Limb (tissue), 2 donors: ENCODE measurements around the gene ITPR1.
A peak's percentile ranks its signal among the peaks of the same experiment; 100 is the strongest.

ENCODE experiments used
- DNase-seq, 2 donors: peaks; one replicate each; pipeline ENCODE4 v3.0.0-alpha.2; 2016; ENCODE audit errors: extremely low spot score in 2 of 2

Gene ITPR1

DNA sequence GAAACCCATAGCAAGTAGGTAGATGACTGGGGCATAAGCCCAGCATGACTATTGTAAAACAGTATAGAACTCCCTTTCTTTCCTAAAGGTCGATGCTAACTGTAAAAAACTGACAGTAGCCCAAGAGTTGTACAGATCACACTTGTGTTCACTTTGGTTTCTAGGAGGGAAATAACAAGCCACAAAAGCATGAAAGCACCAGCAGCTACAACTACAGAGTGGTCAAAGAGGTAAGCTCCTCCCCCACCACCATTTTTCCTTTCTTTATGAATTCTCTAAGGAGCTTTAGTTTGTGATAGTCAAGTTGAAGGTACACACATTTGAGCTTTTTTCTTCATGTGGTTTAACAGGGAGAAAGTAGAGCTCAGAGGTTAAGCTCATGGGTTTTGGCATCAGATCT is 191.0 kb downstream of the ITPR1 start:
- no peak for DNase-seq

DNA sequence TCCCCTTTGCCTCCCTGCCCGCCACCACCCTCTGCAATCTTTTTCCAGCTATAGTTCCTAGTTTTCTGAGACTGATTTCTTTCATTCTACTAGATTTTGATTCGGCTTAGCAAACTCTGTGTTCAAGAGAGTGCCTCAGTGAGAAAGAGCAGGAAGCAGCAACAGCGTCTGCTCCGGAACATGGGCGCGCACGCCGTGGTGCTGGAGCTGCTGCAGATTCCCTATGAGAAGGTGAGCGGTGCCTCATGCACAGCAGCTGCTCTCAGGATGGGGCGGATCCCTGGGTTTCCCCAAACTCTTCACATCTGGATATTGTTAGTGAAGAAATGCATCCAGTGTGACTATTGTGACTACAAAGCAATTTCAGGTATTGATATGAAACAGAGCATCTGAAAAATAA is 191.8 kb downstream of the ITPR1 start:
- DNase-seq = no peak

GRCh38 chr3:4685673-4686345 is 192.7 kb downstream of the ITPR1 start:
- DNase-seq = no peak

- no peak for DNase-seq
Observed at GRCh38 chr3:4686619-4687018, 193.5 kb downstream of the ITPR1 start.

DNA sequence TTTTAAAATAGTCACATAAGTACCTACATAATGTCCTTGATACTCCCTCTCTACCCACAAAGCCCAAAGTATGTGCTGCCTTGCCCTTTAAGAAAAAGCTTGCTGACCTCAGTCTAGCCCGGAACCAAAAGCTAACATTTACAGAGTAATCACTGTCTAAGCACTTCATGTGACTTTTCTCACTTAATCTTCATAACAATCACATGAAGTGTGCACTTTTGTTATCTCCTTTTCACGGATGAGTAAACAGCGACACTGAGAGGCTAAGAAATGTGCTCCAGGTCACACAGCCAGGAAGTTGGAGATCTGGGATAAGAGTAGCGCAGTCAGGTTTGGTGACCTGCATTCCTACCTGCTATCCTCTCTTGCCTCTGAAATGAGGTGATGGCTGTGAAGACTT is 194.0 kb downstream of the ITPR1 start:
- no peak for DNase-seq

GRCh38 chr3:4687596-4687995 is 194.4 kb downstream of the ITPR1 start:
- no peak for DNase-seq

- DNase-seq = no peak
Observed at GRCh38 chr3:4688411-4688810, 195.3 kb downstream of the ITPR1 start.

DNA sequence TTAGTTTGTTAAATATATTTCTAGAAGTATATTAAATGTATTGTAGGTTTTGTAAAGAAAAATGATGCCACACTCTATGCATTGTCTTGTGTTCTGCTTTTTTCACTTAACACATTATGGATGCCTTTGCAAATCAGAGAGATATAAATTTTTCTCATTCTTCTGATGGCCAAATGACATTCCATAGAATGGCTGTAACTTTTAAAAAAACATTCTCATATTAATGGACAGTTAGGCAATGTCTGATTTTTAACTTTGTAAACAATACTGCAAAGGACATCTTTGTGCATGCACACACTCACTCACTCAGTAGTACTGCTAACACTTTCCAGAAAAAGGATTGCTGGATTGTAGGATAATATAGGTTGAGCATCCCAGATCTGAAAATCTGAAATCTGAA is 195.9 kb downstream of the ITPR1 start:
- DNase-seq = no peak

DNA sequence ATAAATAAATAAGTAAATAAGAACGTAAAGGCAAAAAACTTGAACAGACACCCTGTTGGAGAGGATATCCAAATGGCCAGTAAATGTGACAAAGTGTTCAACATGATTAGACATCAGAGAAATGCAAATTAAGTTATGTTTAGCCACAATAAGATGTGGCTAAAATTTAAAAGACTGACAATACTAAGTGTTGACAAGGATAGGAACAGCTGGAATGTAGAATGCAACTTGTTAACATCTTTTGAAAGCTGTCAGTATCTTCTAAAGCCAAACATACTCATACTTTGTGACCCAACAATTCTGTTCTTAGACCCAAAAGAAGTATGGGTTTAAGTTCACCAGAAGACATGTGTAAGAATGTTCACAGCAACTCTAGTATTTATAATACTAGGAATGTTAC is 197.1 kb downstream of the ITPR1 start:
- DNase-seq = no peak

GRCh38 chr3:4693620-4694019 is 200.5 kb downstream of the ITPR1 start:
- no peak for DNase-seq

DNA sequence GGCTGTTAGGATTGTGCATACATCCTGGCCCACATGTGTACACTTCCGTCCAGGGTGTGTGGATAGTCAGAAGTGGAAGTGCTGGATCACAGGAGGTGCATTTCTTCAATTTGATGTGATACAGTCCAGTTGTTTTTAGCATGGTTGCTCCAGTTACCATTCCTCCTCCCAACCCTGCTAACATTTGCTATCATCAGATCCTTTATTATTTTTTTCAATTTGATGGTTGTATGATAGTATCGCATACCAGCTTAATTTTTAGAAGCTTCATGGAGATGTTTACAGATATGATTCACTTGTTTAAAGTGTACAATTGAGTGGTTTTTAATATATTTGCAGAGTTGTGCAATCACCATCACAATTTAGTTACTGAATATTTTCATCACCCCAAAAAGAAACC is 202.7 kb downstream of the ITPR1 start:
- no peak for DNase-seq

- DNase-seq = no peak
Observed at GRCh38 chr3:4696266-4696665, 203.1 kb downstream of the ITPR1 start.

DNA sequence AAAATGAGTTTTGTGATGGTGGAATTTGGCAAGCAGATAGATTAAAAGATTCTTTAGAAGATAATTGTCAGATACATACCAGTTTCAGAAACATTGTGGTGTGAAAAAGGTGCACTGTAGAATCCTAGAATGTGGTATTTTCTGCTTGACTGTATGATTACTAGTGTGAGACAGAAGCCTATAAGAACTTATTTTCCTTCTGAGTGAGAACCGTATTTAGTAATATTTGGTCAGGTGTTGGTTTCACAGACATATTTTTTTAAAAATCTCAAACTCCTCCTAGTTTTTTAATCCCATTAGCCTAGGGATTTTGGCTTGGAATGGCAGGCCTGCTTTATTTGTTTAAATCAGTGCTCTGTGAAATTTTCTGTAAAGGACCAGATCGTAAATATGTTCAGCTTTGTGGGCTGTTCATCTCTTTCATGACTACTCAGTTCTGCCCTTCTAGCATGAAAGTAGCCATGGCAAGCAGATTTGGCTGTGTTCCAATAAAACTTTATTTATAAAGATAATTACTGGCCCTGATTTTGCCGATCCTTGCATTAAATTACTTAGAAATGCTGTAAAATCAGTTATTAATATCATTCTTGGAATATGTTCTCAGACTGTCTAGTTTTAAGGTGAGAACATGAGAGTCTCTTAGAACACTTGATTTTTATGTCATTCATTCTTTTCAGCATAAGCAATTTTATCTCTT is 205.1 kb downstream of the ITPR1 start:
- no peak for DNase-seq

DNA sequence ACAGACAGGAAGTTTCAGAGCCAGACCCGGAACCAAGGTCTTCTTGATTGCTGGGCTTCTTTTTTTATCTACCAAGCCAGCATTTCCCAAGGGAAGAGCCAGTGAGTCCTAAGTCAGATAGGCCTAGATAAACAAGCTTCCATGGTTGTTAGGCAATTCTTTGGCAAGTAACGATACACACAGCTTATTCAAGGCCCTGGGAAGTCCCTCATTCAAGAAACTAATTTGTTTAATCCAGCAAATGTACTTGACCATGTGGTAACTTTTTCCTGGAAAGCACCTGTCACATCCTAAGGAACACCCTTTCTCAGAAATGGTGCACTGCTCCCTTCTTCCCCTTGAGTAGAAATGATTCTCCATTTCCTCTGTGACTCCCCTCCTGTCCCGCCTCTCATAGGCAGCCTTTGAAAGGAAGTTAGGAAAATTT is 209.9 kb downstream of the ITPR1 start:
- DNase-seq = no peak

GRCh38 chr3:4704552-4704951 is 211.4 kb downstream of the ITPR1 start:
- DNase-seq = no peak

DNA sequence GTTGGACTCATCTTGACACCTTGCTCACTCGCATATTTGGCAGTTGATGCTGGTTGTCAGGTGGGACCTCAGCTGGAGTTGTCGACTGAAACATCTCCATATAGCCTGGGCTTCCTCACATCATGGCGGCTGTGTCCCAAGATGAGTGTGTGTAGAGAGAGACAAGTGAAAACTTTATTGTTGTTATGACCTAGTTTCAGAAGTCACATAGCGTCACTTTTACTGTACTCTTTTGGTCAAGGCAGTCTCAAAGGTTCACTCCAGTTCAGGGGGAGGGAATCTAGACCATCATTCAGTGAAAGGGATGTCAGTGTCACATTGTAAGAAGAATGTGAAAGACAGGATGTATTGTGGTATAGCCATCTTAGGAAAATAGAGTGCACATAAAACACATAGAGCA is 214.2 kb downstream of the ITPR1 start:
- no peak for DNase-seq

DNA sequence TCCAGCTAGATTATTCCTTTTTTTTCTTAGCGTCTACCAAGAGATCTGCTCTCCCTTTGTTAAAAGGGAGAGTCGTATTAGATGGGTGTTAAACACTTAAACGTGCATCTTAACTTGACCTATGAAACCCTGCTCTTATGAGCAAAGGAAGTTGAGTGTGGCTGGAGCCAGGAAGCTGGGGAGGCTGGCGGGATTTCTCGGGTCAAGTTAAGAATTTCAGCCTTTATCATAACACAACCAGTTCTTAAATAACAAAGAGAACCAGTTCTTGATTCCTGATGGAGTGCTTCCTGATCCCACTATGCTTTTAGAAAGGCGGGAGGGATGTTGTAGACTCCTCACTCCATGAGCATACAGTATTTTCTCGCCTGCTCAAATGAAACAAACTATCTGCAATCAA is 215.1 kb downstream of the ITPR1 start:
- no peak for DNase-seq

GRCh38 chr3:4709341-4709740 is 216.2 kb downstream of the ITPR1 start:
- no peak for DNase-seq

DNA sequence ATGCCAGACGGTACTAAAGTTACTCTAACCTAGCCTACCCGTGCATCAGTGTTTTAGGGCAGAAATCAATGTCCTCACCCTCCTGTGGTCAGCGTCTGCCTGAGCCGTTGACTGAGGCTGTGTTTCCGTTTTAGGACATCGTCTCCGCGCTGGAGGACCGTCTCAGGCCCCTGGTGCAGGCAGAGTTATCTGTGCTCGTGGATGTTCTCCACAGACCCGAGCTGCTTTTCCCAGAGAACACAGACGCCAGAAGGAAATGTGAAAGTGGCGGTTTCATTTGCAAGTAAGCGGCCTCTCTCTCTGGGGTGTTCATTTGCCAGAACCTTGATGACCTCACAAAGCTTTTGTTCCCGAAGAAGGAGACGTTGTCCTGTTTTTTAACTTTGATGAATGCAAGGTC is 217.0 kb downstream of the ITPR1 start:
- no peak for DNase-seq

DNA sequence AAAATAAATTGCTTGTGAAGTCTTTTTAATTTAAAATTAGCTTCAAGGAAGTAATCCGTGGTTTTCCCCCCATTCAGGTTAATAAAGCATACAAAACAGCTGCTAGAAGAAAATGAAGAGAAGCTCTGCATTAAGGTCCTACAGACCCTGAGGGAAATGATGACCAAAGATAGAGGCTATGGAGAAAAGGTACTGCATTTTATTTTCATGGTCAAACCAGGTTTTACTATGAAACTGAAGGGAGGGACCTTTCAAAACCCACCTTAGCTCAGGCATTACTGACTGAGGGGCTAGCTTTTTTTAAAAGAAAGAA is 218.5 kb downstream of the ITPR1 start:
- no peak for DNase-seq

GRCh38 chr3:4712109-4712508 is 219.0 kb downstream of the ITPR1 start:
- no peak for DNase-seq

DNA sequence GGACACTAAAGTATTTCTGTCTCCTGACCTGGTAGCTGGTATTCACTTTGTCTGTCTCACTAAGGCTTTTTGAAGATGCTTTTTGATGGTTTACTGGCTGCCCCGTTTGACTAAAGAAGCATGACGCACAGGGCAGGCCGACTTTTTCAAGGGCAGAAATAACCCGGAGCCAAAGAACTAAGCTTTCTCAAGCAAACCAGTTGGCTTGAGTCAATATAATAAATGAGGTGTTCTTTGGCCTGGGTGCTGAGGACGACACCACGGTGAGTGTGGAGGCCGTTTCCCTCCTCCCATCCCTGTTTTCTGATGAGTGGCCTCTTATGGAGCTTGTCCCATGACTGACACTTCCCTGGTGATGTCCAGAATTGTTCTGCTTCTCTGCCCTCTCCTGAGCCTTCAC is 220.9 kb downstream of the ITPR1 start:
- DNase-seq = no peak

- peak in 1 of 2 donors; percentile 12 for DNase-seq
Observed at GRCh38 chr3:4716266-4716665, 223.1 kb downstream of the ITPR1 start.
